Endodermal cell (in vitro differentiated cells): ENCODE measurements around the gene CMTM4. TPM values are rescaled to one million over a fixed set of nuclear protein-coding genes. Genes with fewer than 3 reads are reported as not detected.

ENCODE experiments used
- DNase-seq: peaks from one replicate; pipeline ENCODE4 v3.0.0-alpha.2; 2017
- H3K27ac ChIP-seq: 2 replicates; pipeline ENCODE4 v1.5.1; 2013; ENCODE audit warnings: mild to moderate bottlenecking, low read depth, low read length, moderate library complexity
- H3K27me3 ChIP-seq: 2 replicates; pipeline ENCODE4 v1.6.1; 2013; ENCODE audit warnings: mild to moderate bottlenecking, low read length, moderate library complexity; ENCODE audit not compliant: insufficient read depth, control insufficient read depth, poor library complexity, severe bottlenecking
- H3K36me3 ChIP-seq: 2 replicates; pipeline ENCODE4 v1.7.0; 2013; ENCODE audit warnings: mild to moderate bottlenecking, low read length, moderate library complexity; ENCODE audit not compliant: control insufficient read depth, insufficient read depth
- H3K4me1 ChIP-seq: one replicate; pipeline ENCODE4 v1.7.0; 2013; ENCODE audit warnings: low read length; ENCODE audit not compliant: control insufficient read depth, insufficient read depth
- H3K4me3 ChIP-seq: 2 replicates; pipeline ENCODE4 v1.5.1; 2013; ENCODE audit warnings: mild to moderate bottlenecking, low read length, moderate library complexity
- H3K9ac ChIP-seq: 2 replicates; pipeline ENCODE4 v1.6.1; 2013; ENCODE audit warnings: mild to moderate bottlenecking, low read length, moderate library complexity; ENCODE audit not compliant: poor library complexity, severe bottlenecking; ENCODE audit errors: extremely low read depth
- H3K9me3 ChIP-seq: 2 replicates; pipeline ENCODE4 v1.6.1; 2013; ENCODE audit warnings: mild to moderate bottlenecking, low read length, moderate library complexity; ENCODE audit not compliant: control insufficient read depth
- H3K27ac Mint-ChIP-seq: 2 replicates; pipeline ENCODE4 v1.8.0; 2020; ENCODE audit warnings: mixed read lengths
- H3K27me3 Mint-ChIP-seq: 2 replicates; pipeline ENCODE4 v1.8.0; 2021; ENCODE audit warnings: mild to moderate bottlenecking, mixed read lengths; ENCODE audit not compliant: insufficient read depth
- H3K36me3 Mint-ChIP-seq: 2 replicates; pipeline ENCODE4 v1.8.0; 2020; ENCODE audit warnings: low read depth, mixed read lengths
- H3K4me1 Mint-ChIP-seq: 2 replicates; pipeline ENCODE4 v1.8.0; 2020; ENCODE audit warnings: mixed read lengths
- H3K4me3 Mint-ChIP-seq: 2 replicates; pipeline ENCODE4 v1.8.0; 2020; ENCODE audit warnings: mild to moderate bottlenecking, moderate library complexity, mixed read lengths
- H3K9me3 Mint-ChIP-seq: 2 replicates; pipeline ENCODE4 v1.8.0; 2020; ENCODE audit warnings: mild to moderate bottlenecking, mixed read lengths
- CTCF ChIP-seq: fragments of 200-600 bp; sonication (generic); conservative IDR thresholded peaks from 2 replicates; pipeline ENCODE4 v1.5.0; 2021; ENCODE audit warnings: antibody characterized with exemption, mild to moderate bottlenecking
- WGBS, 2 experiments: methylation state at CpG; one replicate each; pipeline versions ENCODE4 v1.1.5 to v1.1.7; 2013; ENCODE audit warnings: missing lambda C conversion rate in 2 of 2, mixed read lengths in 1 of 2; ENCODE audit not compliant: insufficient coverage in 1 of 2, insufficient read length in 1 of 2; 5-methylcytosine and 5-hydroxymethylcytosine counted together
- total RNA-seq, 2 donors: library from RNA; stranded (reverse); fragmentation: NEBNext Ultra II Directional in 1 of 2; extraction: Animal tissue kit (Norgen Biotek cat#: 25700) in 1 of 2; gene quantifications; 2 replicates in 1 of 2; 3 replicates in 1 of 2; pipeline ENCODE4 v1.2.1, GENCODE V29; 2021

Gene CMTM4
- total RNA-seq, 2 donors from 2014 or later, result 68.2 to 76.2 TPM

- H3K27ac Mint-ChIP-seq, result no peak overlapping the region
- peak overlapping the region; percentile 87 for H3K4me3 ChIP-seq
- H3K27ac ChIP-seq, result no peak overlapping the region
- peaks cover 12% of the 10 kb centered on the region for H3K4me1 ChIP-seq
- no peaks in the 10 kb centered on the region for H3K27me3 ChIP-seq
- TF ChIP-seq CTCF, result no peak
- peaks cover 27% of the 10 kb centered on the region for H3K4me1 Mint-ChIP-seq
- peak overlapping the region; percentile 72 for H3K4me3 Mint-ChIP-seq
- WGBS, 2 experiments, result 70 to 80% methylated on average over 5 to 9 of the region's 10 CpGs
- peaks cover 41% of the 10 kb centered on the region for H3K36me3 ChIP-seq
- peaks cover 7% of the 10 kb centered on the region for H3K27me3 Mint-ChIP-seq
- H3K9me3 ChIP-seq, result no peaks in the 10 kb centered on the region
- peak overlapping the region; percentile 63 for H3K9ac ChIP-seq
- no peak for DNase-seq
- peaks cover 17% of the 10 kb centered on the region for H3K36me3 Mint-ChIP-seq
- H3K9me3 Mint-ChIP-seq, result no peaks in the 10 kb centered on the region
Measured at GRCh38 chr16:66605979-66606751, 90.4 kb downstream of the CMTM4 start.

- Mint-ChIP-seq H3K27ac (no peak overlapping the region), H3K36me3 (peaks cover 9% of the 10 kb centered on the region), H3K27me3 (peaks cover 7% of the 10 kb centered on the region), H3K4me1 (peaks cover 26% of the 10 kb centered on the region), H3K9me3 (no peaks in the 10 kb centered on the region), H3K4me3 (peak overlapping the region; percentile 72)
- Histone ChIP-seq H3K9ac (peak overlapping the region; percentile 63), H3K27ac (peak overlapping the region; percentile 38), H3K4me3 (peak overlapping the region; percentile 87), H3K9me3 (no peaks in the 10 kb centered on the region), H3K4me1 (peaks cover 12% of the 10 kb centered on the region), H3K27me3 (no peaks in the 10 kb centered on the region), H3K36me3 (peaks cover 33% of the 10 kb centered on the region)
- peak; percentile 83 for DNase-seq
- TF ChIP-seq CTCF, result no peak
- 4 to 20% methylated on average over 1 to 61 of the region's 61 CpGs for WGBS, 2 experiments
Measured at GRCh38 chr16:66605177-66605978, 91.2 kb downstream of the CMTM4 start.

GRCh38 chr16:66604376-66605176 lies 92.0 kb downstream of the CMTM4 start, which contains the start of gene CMTM3:
Gene CMTM3, plus strand, starts transcription at chr16:66604704. Its CDS starts 102 bp downstream, at chr16:66604806.
- peaks cover 18% of the 10 kb centered on the region for H3K4me1 Mint-ChIP-seq
- peak within 1 kb of the TSS; percentile 63 for H3K9ac ChIP-seq
- DNase-seq, result peak; percentile 93
- H3K27me3 ChIP-seq, result no peaks in the 10 kb centered on the region
- no peaks in the 10 kb centered on the region for H3K9me3 ChIP-seq
- H3K4me3 Mint-ChIP-seq, result peak within 1 kb of the TSS; percentile 72
- H3K36me3 ChIP-seq, result peaks cover 25% of the 10 kb centered on the region
- H3K36me3 Mint-ChIP-seq, result peaks cover 1% of the 10 kb centered on the region
- H3K27ac Mint-ChIP-seq, result peak within 1 kb of the TSS; percentile 89
- 0% methylated on average over 82 of the region's 96 CpGs; no CpG with 5 or more reads in 1 of the 2 experiments for WGBS, 2 experiments
- TF ChIP-seq CTCF, result peak; percentile 93
- H3K9me3 Mint-ChIP-seq, result no peaks in the 10 kb centered on the region
- peaks cover 12% of the 10 kb centered on the region for H3K4me1 ChIP-seq
- H3K27me3 Mint-ChIP-seq, result peaks cover 8% of the 10 kb centered on the region
- peak within 1 kb of the TSS; percentile 87 for H3K4me3 ChIP-seq
- H3K27ac ChIP-seq, result peak within 1 kb of the TSS; percentile 86
